Measurements from ENCODE around the gene KLHL29.

- TF ChIP-seq CTCF (IDR thresholded peaks at IDR 0.05; ENCODE audit: poor library complexity) = no peak
- no peak for TF ChIP-seq EZH2 (IDR thresholded peaks at IDR 0.05; ENCODE audit: borderline replicate concordance)
These were observed 266.5 kb downstream of the KLHL29 start for GRCh38 chr2:23651187-23652080.

All from hepatocyte (in vitro differentiated cells).